Measurements from ENCODE around the gene OR4C12. TPM values are rescaled to one million over a fixed set of nuclear protein-coding genes. Genes with fewer than 3 reads are reported as not detected.
"Not testable (repeated sequence)": the region's sequence is repeated elsewhere in the genome, so short reads cannot be mapped to it uniquely, and the experiment has no call there.

OR4C12 gene
- total RNA-seq (ENCODE audit: low replicate concordance), result not detected in 2 replicates
- long read RNA-seq, result 0 reads

DNA sequence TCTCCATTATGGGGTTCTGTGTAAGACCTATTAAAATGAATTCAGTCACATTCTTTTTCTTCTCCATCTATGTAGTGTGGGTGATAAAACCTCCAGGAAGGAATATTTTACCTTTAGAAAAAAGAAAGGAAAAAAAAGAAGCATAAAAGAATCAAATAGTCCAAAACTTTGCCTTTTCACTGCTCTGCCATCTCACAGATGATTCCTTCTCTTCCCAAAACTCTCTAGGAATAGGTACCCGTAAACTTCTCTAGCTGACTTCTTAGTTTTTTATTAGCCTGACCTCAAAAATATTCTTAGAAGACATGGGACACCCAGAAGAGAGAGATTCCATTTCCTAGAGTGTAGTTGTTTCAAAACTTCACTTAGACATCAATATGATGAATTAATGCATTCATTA, at the start of gene OR4C12:
Gene OR4C12, minus strand, starts transcription at position 101 of the 400 bp plus-strand sequence. Its CDS starts 34 bp downstream, at position 67.
- H3K4me3 Mint-ChIP-seq; H3K9me3 Mint-ChIP-seq; H3K27ac Mint-ChIP-seq; H3K36me3 Mint-ChIP-seq; H3K27me3 Mint-ChIP-seq; H3K4me1 Mint-ChIP-seq (ENCODE audit: unreplicated experiment); DNase-seq (ENCODE audit: extremely low spot score, unreplicated experiment): not testable (repeated sequence)

DNA sequence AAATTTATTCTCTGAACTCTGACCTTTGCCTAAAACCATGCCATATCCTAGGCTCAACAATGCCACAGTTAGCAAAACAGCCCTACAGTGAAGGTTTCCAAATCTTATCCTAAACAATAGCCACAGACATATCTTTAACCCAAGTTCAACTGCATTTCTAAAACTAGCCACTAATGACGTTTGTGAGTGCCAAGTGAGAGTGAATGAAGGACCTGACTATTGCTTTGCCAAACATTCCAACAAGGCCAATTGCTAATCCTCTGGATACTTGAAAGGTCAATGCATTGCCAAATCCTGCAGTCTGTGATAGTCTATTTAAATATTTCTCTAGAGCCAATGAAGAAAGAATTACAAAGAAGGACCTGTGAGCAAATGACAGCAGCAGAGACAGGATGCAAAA, 47.9 kb upstream of the OR4C12 start:
- Mint-ChIP-seq H3K4me3 (no peak overlapping the region), H3K9me3 (peaks cover 18% of the 10 kb centered on the region), H3K27me3 (no peaks in the 10 kb centered on the region), H3K27ac (no peak overlapping the region), H3K36me3 (no peaks in the 10 kb centered on the region), H3K4me1 (ENCODE audit: unreplicated experiment) (no peaks in the 10 kb centered on the region)
- no peak for DNase-seq (ENCODE audit: extremely low spot score, unreplicated experiment)
- TF ChIP-seq, protein P1, sequence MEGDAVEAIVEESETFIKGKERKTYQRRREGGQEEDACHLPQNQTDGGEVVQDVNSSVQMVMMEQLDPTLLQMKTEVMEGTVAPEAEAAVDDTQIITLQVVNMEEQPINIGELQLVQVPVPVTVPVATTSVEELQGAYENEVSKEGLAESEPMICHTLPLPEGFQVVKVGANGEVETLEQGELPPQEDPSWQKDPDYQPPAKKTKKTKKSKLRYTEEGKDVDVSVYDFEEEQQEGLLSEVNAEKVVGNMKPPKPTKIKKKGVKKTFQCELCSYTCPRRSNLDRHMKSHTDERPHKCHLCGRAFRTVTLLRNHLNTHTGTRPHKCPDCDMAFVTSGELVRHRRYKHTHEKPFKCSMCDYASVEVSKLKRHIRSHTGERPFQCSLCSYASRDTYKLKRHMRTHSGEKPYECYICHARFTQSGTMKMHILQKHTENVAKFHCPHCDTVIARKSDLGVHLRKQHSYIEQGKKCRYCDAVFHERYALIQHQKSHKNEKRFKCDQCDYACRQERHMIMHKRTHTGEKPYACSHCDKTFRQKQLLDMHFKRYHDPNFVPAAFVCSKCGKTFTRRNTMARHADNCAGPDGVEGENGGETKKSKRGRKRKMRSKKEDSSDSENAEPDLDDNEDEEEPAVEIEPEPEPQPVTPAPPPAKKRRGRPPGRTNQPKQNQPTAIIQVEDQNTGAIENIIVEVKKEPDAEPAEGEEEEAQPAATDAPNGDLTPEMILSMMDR (conservative IDR thresholded peaks at IDR 0.05), result no peak

DNA sequence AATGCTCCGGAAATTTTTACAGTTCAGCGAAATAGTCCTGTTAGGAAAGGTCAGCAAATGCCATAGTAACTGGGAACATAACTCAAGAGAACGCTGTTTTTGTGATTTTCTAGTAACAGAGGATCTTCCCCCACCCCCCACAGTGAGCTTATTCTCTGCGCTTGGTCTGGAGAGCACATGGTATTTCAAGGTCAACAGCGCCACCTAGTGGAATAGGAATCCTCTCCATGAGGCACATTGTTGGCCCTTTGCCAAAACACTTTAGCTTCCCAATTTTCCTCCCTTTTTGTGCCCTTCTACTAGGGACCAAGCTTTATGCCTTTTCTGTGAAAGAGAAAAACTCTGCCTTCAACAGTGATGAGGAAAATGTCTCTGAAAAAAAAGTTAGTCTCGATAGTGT, 13.2 kb upstream of the OR4C12 start:
- H3K9me3 Mint-ChIP-seq, result no peaks in the 10 kb centered on the region
- H3K27me3 Mint-ChIP-seq, result no peaks in the 10 kb centered on the region
- H3K27ac Mint-ChIP-seq, result no peak overlapping the region
- no peak for DNase-seq (ENCODE audit: extremely low spot score, unreplicated experiment)
- H3K36me3 Mint-ChIP-seq, result no peaks in the 10 kb centered on the region
- no peaks in the 10 kb centered on the region for H3K4me1 Mint-ChIP-seq (ENCODE audit: unreplicated experiment)
- TF ChIP-seq, protein P1 (conservative IDR thresholded peaks at IDR 0.05), result peak; percentile 55
- no peak overlapping the region for H3K4me3 Mint-ChIP-seq

DNA sequence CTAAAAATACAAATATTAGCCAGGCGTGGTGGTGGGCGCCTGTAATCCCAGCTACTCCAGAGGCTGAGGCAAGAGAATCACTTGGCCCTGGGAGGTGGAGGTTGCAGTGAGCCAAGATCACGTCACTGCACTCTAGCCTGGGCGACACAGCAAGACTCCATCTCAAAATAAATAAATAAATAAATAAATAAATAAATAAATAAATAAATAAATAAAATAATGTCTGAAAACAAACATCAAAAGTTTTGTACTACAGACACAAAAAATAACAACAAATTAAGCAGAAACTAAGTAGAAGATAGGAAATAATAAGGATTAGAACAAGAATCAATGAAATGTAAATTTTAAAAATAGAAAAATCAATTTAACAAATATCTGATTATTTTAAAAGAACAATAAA, 8.9 kb downstream of the OR4C12 start:
- not testable (repeated sequence) for H3K36me3 Mint-ChIP-seq; H3K27me3 Mint-ChIP-seq; H3K4me1 Mint-ChIP-seq (ENCODE audit: unreplicated experiment); H3K9me3 Mint-ChIP-seq; H3K4me3 Mint-ChIP-seq; DNase-seq (ENCODE audit: extremely low spot score, unreplicated experiment); H3K27ac Mint-ChIP-seq

DNA sequence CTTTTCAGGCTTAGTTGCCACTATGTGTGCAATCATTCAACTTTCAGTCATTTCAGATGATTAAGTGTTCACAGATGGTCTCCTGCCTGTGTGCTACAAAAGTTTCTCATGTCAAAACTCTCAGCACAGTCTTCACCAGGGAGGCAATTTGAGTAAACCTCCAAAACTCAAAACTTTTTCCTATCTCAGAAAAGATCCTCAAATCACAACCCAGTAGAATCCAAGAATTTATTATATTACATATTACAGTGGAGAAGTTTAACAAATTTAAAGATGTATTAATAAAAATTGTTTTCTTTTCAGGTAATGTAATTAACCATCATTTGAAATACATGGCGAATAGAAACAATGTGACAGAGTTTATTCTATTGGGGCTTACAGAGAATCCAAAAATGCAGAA, 30.2 kb downstream of the OR4C12 start, which contains the start of gene OR4C13:
Gene OR4C13, plus strand, starts transcription at position 301 of the 400 bp plus-strand sequence. Its CDS starts 32 bp downstream, at position 333.
- DNase-seq (ENCODE audit: extremely low spot score, unreplicated experiment), result no peak
- Mint-ChIP-seq H3K4me3 (no peak within 1 kb of the TSS), H3K4me1 (ENCODE audit: unreplicated experiment) (no peaks in the 10 kb centered on the region), H3K9me3 (peaks cover 5% of the 10 kb centered on the region), H3K27me3 (no peaks in the 10 kb centered on the region), H3K36me3 (no peaks in the 10 kb centered on the region), H3K27ac (no peak within 1 kb of the TSS)
- TF ChIP-seq, protein P1 (conservative IDR thresholded peaks at IDR 0.05), result no peak

DNA sequence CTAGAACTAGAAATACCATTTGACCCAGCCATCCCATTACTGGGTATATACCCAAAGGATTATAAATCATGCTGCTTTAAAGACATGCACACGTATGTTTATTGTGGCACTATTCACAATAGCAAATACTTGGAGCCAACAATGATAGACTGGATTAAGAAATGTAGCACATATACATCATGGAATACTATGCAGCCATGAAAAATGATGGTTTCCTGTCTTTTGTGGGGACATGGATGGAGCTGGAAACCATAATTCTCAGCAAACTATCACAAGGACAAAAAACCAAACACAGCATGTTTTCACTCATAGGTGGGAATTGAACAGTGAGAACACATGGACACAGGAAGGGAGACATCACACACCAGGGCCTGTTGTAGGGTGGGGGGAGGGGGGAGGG, 33.6 kb downstream of the OR4C12 start:
- not testable (repeated sequence) for H3K27me3 Mint-ChIP-seq; H3K4me3 Mint-ChIP-seq; H3K9me3 Mint-ChIP-seq; DNase-seq (ENCODE audit: extremely low spot score, unreplicated experiment); H3K27ac Mint-ChIP-seq; H3K4me1 Mint-ChIP-seq (ENCODE audit: unreplicated experiment); H3K36me3 Mint-ChIP-seq

Other genes with a start within 250 kb of the OR4C12 start
- not detected in 2 replicates for gene OR4C13, start 30.1 kb downstream of the OR4C12 start, total RNA-seq (ENCODE audit: low replicate concordance)
- gene OR4C45, start 50.3 kb upstream of the OR4C12 start, total RNA-seq (ENCODE audit: low replicate concordance), result not detected in 2 replicates